Neural cell (in vitro differentiated cells): ENCODE results near the gene SDR42E1.

Source experiments
- EZH2 ChIP-seq: fragments of 200-600, 300-800 bp; shearing (Covaris generic), sonication (generic); IDR thresholded peaks from 2 replicates; pipeline ENCODE4 v1.6.1; 2014; ENCODE audit warnings: antibody characterized with exemption, low read length, borderline replicate concordance, mild to moderate bottlenecking; ENCODE audit not compliant: insufficient read depth, poor library complexity, severe bottlenecking
- POLR2AphosphoS5 ChIP-seq: IDR thresholded peaks from 2 replicates; pipeline ENCODE4 v1.6.1; 2012
- SMC3 ChIP-seq: fragments of 450-650 bp; conservative IDR thresholded peaks from 2 replicates; pipeline ENCODE4 v1.6.1; 2014; ENCODE audit warnings: antibody characterized with exemption, mild to moderate bottlenecking, moderate library complexity; ENCODE audit not compliant: poor library complexity
- TF ChIP-seq, protein P1 (sequence below): fragments of 450-650 bp; IDR thresholded peaks from 2 replicates; pipeline ENCODE4 v1.5.1; 2014; ENCODE audit warnings: antibody characterized with exemption, mild to moderate bottlenecking, moderate library complexity; ENCODE audit not compliant: poor library complexity, severe bottlenecking
- TF ChIP-seq, protein P2 (sequence below): IDR thresholded peaks from 2 replicates; pipeline ENCODE4 v1.6.1; 2012; ENCODE audit warnings: borderline replicate concordance

DNA sequence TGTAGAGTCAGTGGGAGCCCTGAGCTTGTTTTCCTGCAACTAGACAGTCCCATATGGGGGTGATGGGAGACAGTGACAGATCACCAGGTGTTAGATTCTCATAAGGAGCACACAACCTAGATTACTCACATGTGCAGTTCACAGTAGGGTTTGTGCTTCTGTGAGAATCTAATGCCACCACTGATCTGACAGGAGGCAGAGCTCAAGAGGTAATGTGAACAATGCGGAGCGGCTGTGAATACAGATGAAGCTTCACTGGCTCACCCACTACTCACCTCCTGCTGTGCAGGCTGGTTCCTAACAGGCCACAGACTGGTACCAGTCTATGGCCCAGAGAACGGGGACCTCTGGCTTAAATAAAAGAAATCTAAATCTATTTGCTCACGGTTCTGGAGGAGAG lies 13.6 kb upstream of the SDR42E1 start:
- TF ChIP-seq POLR2AphosphoS5 (no peak), EZH2 (no peak), SMC3 (no peak)
- TF ChIP-seq, protein P1, sequence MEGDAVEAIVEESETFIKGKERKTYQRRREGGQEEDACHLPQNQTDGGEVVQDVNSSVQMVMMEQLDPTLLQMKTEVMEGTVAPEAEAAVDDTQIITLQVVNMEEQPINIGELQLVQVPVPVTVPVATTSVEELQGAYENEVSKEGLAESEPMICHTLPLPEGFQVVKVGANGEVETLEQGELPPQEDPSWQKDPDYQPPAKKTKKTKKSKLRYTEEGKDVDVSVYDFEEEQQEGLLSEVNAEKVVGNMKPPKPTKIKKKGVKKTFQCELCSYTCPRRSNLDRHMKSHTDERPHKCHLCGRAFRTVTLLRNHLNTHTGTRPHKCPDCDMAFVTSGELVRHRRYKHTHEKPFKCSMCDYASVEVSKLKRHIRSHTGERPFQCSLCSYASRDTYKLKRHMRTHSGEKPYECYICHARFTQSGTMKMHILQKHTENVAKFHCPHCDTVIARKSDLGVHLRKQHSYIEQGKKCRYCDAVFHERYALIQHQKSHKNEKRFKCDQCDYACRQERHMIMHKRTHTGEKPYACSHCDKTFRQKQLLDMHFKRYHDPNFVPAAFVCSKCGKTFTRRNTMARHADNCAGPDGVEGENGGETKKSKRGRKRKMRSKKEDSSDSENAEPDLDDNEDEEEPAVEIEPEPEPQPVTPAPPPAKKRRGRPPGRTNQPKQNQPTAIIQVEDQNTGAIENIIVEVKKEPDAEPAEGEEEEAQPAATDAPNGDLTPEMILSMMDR: no peak
- TF ChIP-seq, protein P2, sequence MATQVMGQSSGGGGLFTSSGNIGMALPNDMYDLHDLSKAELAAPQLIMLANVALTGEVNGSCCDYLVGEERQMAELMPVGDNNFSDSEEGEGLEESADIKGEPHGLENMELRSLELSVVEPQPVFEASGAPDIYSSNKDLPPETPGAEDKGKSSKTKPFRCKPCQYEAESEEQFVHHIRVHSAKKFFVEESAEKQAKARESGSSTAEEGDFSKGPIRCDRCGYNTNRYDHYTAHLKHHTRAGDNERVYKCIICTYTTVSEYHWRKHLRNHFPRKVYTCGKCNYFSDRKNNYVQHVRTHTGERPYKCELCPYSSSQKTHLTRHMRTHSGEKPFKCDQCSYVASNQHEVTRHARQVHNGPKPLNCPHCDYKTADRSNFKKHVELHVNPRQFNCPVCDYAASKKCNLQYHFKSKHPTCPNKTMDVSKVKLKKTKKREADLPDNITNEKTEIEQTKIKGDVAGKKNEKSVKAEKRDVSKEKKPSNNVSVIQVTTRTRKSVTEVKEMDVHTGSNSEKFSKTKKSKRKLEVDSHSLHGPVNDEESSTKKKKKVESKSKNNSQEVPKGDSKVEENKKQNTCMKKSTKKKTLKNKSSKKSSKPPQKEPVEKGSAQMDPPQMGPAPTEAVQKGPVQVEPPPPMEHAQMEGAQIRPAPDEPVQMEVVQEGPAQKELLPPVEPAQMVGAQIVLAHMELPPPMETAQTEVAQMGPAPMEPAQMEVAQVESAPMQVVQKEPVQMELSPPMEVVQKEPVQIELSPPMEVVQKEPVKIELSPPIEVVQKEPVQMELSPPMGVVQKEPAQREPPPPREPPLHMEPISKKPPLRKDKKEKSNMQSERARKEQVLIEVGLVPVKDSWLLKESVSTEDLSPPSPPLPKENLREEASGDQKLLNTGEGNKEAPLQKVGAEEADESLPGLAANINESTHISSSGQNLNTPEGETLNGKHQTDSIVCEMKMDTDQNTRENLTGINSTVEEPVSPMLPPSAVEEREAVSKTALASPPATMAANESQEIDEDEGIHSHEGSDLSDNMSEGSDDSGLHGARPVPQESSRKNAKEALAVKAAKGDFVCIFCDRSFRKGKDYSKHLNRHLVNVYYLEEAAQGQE: no peak
